ENCODE measurements around the gene UBR1.

The UBR1 gene

GRCh38 chr15:43127752-43128151 is 21.9 kb upstream of the UBR1 start:
- H3K9me3 ChIP-seq (replicated peaks; ENCODE audit: insufficient read depth, low read length), result no peaks in the 10 kb centered on the region
- H3K4me2 ChIP-seq (ENCODE audit: low read depth, low read length), result no peak overlapping the region
- no peak overlapping the region for H3K27ac ChIP-seq (ENCODE audit: low read length)
- no peaks in the 10 kb centered on the region for H3K27me3 ChIP-seq (replicated peaks; ENCODE audit: insufficient read depth, low read length)
- H3K36me3 ChIP-seq (replicated peaks; ENCODE audit: insufficient read depth, low read length), result no peaks in the 10 kb centered on the region
- TF ChIP-seq CTCF (IDR thresholded peaks at IDR 0.05; ENCODE audit: low read length) (no peak), EZH2phosphoT487 (IDR thresholded peaks at IDR 0.05; ENCODE audit: low read length) (no peak), EZH2 (optimal IDR thresholded peaks at IDR 0.05; ENCODE audit: low read depth, low read length) (no peak)
- DNase-seq, result no peak
- no peak overlapping the region for H2AFZ ChIP-seq (ENCODE audit: low read length)
- no peaks in the 10 kb centered on the region for H3K9me2 ChIP-seq (replicated peaks; ENCODE audit: insufficient read depth, low read length)
- H3K4me1 ChIP-seq (ENCODE audit: low read length), result no peaks in the 10 kb centered on the region
- no peak overlapping the region for H3K4me3 ChIP-seq (ENCODE audit: low read length)
- no peak overlapping the region for H3K9ac ChIP-seq (ENCODE audit: low read length)
- no peaks in the 10 kb centered on the region for H4K20me1 ChIP-seq (ENCODE audit: insufficient read depth, low read length)
- H3K79me2 ChIP-seq (ENCODE audit: low read length), result no peaks in the 10 kb centered on the region
- H3F3A ChIP-seq (ENCODE audit: insufficient read depth, low read length), result no peaks in the 10 kb centered on the region; the same call in 1 of the 2 replicates

GRCh38 chr15:43126356-43126755 is 20.5 kb upstream of the UBR1 start:
- Histone ChIP-seq H3K9ac (ENCODE audit: low read length) (no peak overlapping the region), H3K4me3 (ENCODE audit: low read length) (no peak overlapping the region), H3K4me2 (ENCODE audit: low read depth, low read length) (no peak overlapping the region), H3K79me2 (ENCODE audit: low read length) (no peaks in the 10 kb centered on the region), H3K9me3 (replicated peaks; ENCODE audit: insufficient read depth, low read length) (no peaks in the 10 kb centered on the region), H4K20me1 (ENCODE audit: insufficient read depth, low read length) (no peaks in the 10 kb centered on the region), H3F3A (ENCODE audit: insufficient read depth, low read length) (no peaks in the 10 kb centered on the region), H3K27ac (ENCODE audit: low read length) (no peak overlapping the region), H3K27me3 (replicated peaks; ENCODE audit: insufficient read depth, low read length) (no peaks in the 10 kb centered on the region), H2AFZ (ENCODE audit: low read length) (no peak overlapping the region), H3K36me3 (replicated peaks; ENCODE audit: insufficient read depth, low read length) (no peaks in the 10 kb centered on the region), H3K9me2 (replicated peaks; ENCODE audit: insufficient read depth, low read length) (no peaks in the 10 kb centered on the region), H3K4me1 (ENCODE audit: low read length) (no peaks in the 10 kb centered on the region)
- DNase-seq, result no peak
- TF ChIP-seq EZH2 (optimal IDR thresholded peaks at IDR 0.05; ENCODE audit: low read depth, low read length) (no peak), CTCF (IDR thresholded peaks at IDR 0.05; ENCODE audit: low read length) (no peak), EZH2phosphoT487 (IDR thresholded peaks at IDR 0.05; ENCODE audit: low read length) (no peak)

GRCh38 chr15:43125100-43125661 is 19.3 kb upstream of the UBR1 start:
- no peaks in the 10 kb centered on the region for H3K36me3 ChIP-seq (replicated peaks; ENCODE audit: insufficient read depth, low read length)
- H3F3A ChIP-seq (ENCODE audit: insufficient read depth, low read length), result no peaks in the 10 kb centered on the region
- DNase-seq, result no peak
- no peaks in the 10 kb centered on the region for H3K9me2 ChIP-seq (replicated peaks; ENCODE audit: insufficient read depth, low read length)
- no peak overlapping the region for H2AFZ ChIP-seq (ENCODE audit: low read length)
- H3K27me3 ChIP-seq (replicated peaks; ENCODE audit: insufficient read depth, low read length), result no peaks in the 10 kb centered on the region
- H3K4me3 ChIP-seq (ENCODE audit: low read length), result no peak overlapping the region
- no peak overlapping the region for H3K4me2 ChIP-seq (ENCODE audit: low read depth, low read length)
- H4K20me1 ChIP-seq (ENCODE audit: insufficient read depth, low read length), result no peaks in the 10 kb centered on the region
- H3K27ac ChIP-seq (ENCODE audit: low read length), result no peak overlapping the region
- no peaks in the 10 kb centered on the region for H3K9me3 ChIP-seq (replicated peaks; ENCODE audit: insufficient read depth, low read length)
- no peaks in the 10 kb centered on the region for H3K79me2 ChIP-seq (ENCODE audit: low read length)
- no peak overlapping the region for H3K9ac ChIP-seq (ENCODE audit: low read length)
- H3K4me1 ChIP-seq (ENCODE audit: low read length), result no peaks in the 10 kb centered on the region
- TF ChIP-seq EZH2 (optimal IDR thresholded peaks at IDR 0.05; ENCODE audit: low read depth, low read length) (no peak), EZH2phosphoT487 (IDR thresholded peaks at IDR 0.05; ENCODE audit: low read length) (no peak), CTCF (IDR thresholded peaks at IDR 0.05; ENCODE audit: low read length) (no peak)

All from MM.1S (cell line).